Smooth muscle cell (in vitro differentiated cells): ENCODE results near the gene FOLR1. TPM values are rescaled to one million over a fixed set of nuclear protein-coding genes. Genes with fewer than 3 reads are reported as not detected.

Experiments
- DNase-seq: peaks from one replicate; lab custom pipeline; 2025; ENCODE audit not compliant: unreplicated experiment; lab: John Stamatoyannopoulos, UW
- H2AFZ ChIP-seq: fragments of 200-600 bp; sonication (generic); 2 replicates; pipeline ENCODE4 v1.6.0; 2016; ENCODE audit warnings: antibody characterized with exemption, low read depth, mild to moderate bottlenecking
- H3F3A ChIP-seq: fragments of 200-600 bp; sonication (generic); 2 replicates; pipeline ENCODE4 v1.6.0; 2017; ENCODE audit warnings: antibody characterized with exemption, low read depth
- H3K27ac ChIP-seq: fragments of 200-600 bp; sonication (generic); 2 replicates; pipeline ENCODE4 v1.5.1; 2016; ENCODE audit warnings: low read depth, mild to moderate bottlenecking
- H3K27me3 ChIP-seq: fragments of 200-600 bp; sonication (generic); 2 replicates; pipeline ENCODE4 v1.6.1; 2016; ENCODE audit warnings: low read depth, mild to moderate bottlenecking
- H3K36me3 ChIP-seq: fragments of 200-600 bp; sonication (generic); 2 replicates; pipeline ENCODE4 v1.5.1; 2016; ENCODE audit warnings: low read depth
- H3K4me1 ChIP-seq: fragments of 200-600 bp; sonication (generic); 2 replicates; pipeline ENCODE4 v1.5.1; 2016; ENCODE audit warnings: low read depth
- H3K4me2 ChIP-seq: fragments of 200-600 bp; sonication (generic); 2 replicates; pipeline ENCODE4 v1.6.0; 2016; ENCODE audit warnings: mild to moderate bottlenecking
- H3K4me3 ChIP-seq: fragments of 200-600 bp; sonication (generic); 2 replicates; pipeline ENCODE4 v1.5.1; 2016; ENCODE audit warnings: mild to moderate bottlenecking
- H3K79me2 ChIP-seq: fragments of 200-600 bp; sonication (generic); 2 replicates; pipeline ENCODE4 v1.6.0; 2016; ENCODE audit warnings: low read depth, mild to moderate bottlenecking
- H3K9ac ChIP-seq: fragments of 200-600 bp; sonication (generic); 2 replicates; pipeline ENCODE4 v1.6.0; 2016; ENCODE audit warnings: low read depth
- H3K9me3 ChIP-seq: fragments of 200-600 bp; sonication (generic); replicated peaks from 2 replicates; pipeline ENCODE4 v1.5.1; 2016; ENCODE audit warnings: low read depth
- H4K20me1 ChIP-seq: fragments of 200-600 bp; sonication (generic); 2 replicates; pipeline ENCODE4 v1.6.0; 2016; ENCODE audit warnings: low read depth
- WGBS: methylation state at CpG from one replicate; pipeline ENCODE4 v1.1.7; 2016; ENCODE audit warnings: low lambda C conversion rate; 5-methylcytosine and 5-hydroxymethylcytosine counted together
- polyA plus RNA-seq: library from polyadenylated mRNA; unstranded; fragments of >200 nt; fragmentation: Nextera tagmentation; extraction: Ambion mirVana; gene quantifications from 2 replicates; pipeline ENCODE4 v1.2.1, GENCODE V29; 2016
- total RNA-seq: library from RNA; depleted of rRNA; stranded (reverse); fragments of >200 nt; gene quantifications from 2 replicates; pipeline ENCODE4 v1.2.3, GENCODE V29; 2014
- TF ChIP-seq, protein P1 (sequence below): fragments of 200-600 bp; sonication (generic); IDR thresholded peaks from 2 replicates; pipeline ENCODE4 v1.5.1; 2017; ENCODE audit warnings: borderline replicate concordance, mild to moderate bottlenecking, antibody characterized with exemption; ENCODE audit not compliant: insufficient read depth, poor library complexity, severe bottlenecking

Gene FOLR1
- total and polyA plus RNA-seq, 2 experiments from 2014 or later = 8.1 to 9.4 TPM

DNA sequence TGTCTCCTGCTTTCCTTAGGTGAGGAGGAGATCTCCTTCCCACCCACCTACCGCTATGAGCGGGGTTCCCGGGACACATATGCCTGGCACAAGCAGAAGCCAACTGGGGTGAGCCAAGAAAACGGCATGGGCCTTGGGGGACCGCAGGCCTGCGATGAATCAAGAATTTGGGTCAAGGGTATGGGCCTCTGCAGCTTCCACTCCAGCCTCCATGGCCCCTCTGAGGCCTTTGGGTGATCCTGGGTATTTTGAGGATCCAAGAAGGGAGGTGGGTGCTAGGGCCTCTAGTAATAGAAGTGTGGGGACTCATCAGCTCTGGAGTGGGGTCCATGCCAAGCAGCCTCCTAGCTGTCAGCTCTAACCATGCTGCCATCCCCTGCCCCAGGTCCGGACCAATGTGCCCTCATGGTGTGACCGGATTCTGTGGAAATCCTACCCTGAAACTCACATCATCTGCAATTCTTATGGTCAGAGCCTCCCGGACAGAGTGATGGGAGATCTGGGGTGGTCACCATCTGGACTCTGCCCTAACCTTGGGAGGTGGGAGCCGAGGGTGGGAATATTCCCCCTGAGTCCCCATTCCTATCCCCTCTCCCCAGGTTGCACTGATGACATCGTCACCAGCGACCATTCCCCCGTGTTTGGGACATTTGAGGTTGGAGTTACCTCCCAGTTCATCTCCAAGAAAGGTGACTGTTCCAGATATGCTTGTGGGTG is 41.3 kb downstream of the FOLR1 start:
- no peak overlapping the region for H3K9ac ChIP-seq
- TF ChIP-seq, protein P1, sequence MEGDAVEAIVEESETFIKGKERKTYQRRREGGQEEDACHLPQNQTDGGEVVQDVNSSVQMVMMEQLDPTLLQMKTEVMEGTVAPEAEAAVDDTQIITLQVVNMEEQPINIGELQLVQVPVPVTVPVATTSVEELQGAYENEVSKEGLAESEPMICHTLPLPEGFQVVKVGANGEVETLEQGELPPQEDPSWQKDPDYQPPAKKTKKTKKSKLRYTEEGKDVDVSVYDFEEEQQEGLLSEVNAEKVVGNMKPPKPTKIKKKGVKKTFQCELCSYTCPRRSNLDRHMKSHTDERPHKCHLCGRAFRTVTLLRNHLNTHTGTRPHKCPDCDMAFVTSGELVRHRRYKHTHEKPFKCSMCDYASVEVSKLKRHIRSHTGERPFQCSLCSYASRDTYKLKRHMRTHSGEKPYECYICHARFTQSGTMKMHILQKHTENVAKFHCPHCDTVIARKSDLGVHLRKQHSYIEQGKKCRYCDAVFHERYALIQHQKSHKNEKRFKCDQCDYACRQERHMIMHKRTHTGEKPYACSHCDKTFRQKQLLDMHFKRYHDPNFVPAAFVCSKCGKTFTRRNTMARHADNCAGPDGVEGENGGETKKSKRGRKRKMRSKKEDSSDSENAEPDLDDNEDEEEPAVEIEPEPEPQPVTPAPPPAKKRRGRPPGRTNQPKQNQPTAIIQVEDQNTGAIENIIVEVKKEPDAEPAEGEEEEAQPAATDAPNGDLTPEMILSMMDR = no peak
- no peaks in the 10 kb centered on the region for H3K4me1 ChIP-seq
- H4K20me1 ChIP-seq = peaks cover 94% of the 10 kb centered on the region
- no peaks in the 10 kb centered on the region for H3K79me2 ChIP-seq
- H3K4me3 ChIP-seq = no peak overlapping the region
- no peak for DNase-seq
- peaks cover 18% of the 10 kb centered on the region for H3F3A ChIP-seq
- WGBS = 97% methylated on average over 13 of the region's 13 CpGs
- no peak overlapping the region for H3K4me2 ChIP-seq
- H2AFZ ChIP-seq = no peak overlapping the region
- no peaks in the 10 kb centered on the region for H3K9me3 ChIP-seq
- H3K27ac ChIP-seq = no peak overlapping the region
- H3K27me3 ChIP-seq = no peaks in the 10 kb centered on the region
- H3K36me3 ChIP-seq = no peaks in the 10 kb centered on the region

DNA sequence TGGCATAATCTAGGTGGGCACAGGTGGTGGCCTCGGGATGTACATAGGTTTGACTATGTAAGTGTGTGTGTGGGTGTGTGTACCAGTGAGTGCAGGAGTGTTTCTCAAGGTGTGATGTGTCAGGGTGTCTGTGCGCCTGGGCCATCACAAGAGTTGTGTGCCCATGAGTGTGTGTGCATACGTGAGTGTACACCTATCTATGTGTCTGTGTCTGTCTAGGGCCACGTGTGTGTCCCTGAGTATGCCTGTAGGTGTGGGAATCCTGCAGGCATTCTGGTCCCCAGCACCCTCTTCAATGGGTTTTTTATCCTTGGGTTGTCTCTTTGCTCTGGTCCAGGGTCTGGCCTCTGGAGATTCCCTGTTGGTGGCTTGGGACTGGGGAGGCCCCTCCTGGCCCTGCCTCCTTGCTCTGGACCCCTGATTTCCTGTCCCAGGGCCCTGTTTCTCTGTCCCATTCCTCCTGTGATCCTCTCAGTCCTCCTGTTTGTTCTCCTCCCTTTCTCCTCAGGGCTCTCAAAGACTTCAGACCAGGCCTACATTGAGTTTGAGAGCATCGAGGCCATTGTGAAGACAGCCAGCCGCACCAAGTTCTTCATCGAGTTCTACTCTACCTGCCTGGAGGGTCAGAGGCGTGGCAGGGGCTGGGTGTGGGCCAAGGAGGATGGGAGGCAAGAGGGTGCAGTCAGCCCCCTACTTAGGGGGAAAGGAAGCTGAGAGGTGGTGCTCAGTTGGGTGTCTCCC is 42.0 kb downstream of the FOLR1 start:
- peaks cover 6% of the 10 kb centered on the region for H3K4me1 ChIP-seq
- H3K9ac ChIP-seq = no peak overlapping the region
- no peaks in the 10 kb centered on the region for H3K27me3 ChIP-seq
- no peak overlapping the region for H3K4me3 ChIP-seq
- H4K20me1 ChIP-seq = peaks cover 94% of the 10 kb centered on the region
- H3F3A ChIP-seq = peaks cover 25% of the 10 kb centered on the region
- H3K79me2 ChIP-seq = no peaks in the 10 kb centered on the region
- 99% methylated on average over 8 of the region's 8 CpGs for WGBS
- no peaks in the 10 kb centered on the region for H3K36me3 ChIP-seq
- H2AFZ ChIP-seq = no peak overlapping the region
- no peak overlapping the region for H3K4me2 ChIP-seq
- H3K27ac ChIP-seq = no peak overlapping the region
- H3K9me3 ChIP-seq = no peaks in the 10 kb centered on the region
- DNase-seq = no peak
- TF ChIP-seq, protein P1 = no peak

DNA sequence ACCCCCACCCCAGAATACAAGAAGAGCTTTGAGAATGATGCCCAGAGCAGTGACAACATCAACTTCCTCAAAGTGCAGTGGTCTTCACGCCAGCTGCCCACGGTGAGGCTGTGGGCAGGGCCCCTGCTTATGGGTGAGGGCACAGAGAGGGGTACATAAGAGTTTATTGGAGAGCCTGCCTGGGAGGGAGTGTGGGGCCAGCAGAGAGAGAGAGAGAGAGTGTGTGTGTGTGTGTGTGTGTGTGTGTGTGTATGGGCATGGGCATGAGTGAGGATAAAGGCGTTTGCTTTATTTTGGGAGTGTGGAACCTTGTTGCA is 42.5 kb downstream of the FOLR1 start:
- Histone ChIP-seq H3K9me3 (no peaks in the 10 kb centered on the region), H4K20me1 (peaks cover 91% of the 10 kb centered on the region), H2AFZ (no peak overlapping the region), H3K9ac (no peak overlapping the region), H3K79me2 (no peaks in the 10 kb centered on the region), H3K4me2 (no peak overlapping the region), H3K27me3 (no peaks in the 10 kb centered on the region), H3K4me3 (no peak overlapping the region), H3K4me1 (peaks cover 10% of the 10 kb centered on the region), H3K27ac (no peak overlapping the region), H3F3A (peaks cover 29% of the 10 kb centered on the region), H3K36me3 (no peaks in the 10 kb centered on the region)
- no peak for DNase-seq
- TF ChIP-seq, protein P1 = no peak
- 96% methylated on average over 3 of the region's 3 CpGs for WGBS

DNA sequence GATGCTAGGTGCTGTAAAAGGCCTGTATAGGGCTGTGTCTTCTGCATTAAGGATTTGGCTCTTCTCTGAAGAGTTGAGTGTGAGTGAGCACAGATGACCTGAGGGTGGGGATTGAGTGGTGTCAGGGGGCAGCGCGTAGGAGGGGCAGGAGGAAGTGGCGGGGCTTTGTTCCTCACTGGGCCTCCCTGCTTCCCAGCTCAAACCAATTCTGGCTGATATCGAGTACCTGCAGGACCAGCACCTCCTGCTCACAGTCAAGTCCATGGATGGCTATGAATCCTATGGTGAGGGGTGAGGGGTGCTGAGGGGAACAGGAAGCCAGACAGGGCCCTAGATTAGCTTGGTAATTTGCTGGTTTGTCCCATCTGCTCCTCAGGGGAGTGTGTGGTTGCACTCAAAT is 43.0 kb downstream of the FOLR1 start:
- H3K4me1 ChIP-seq = peaks cover 10% of the 10 kb centered on the region
- 95% methylated on average over 4 of the region's 4 CpGs for WGBS
- H3K4me2 ChIP-seq = no peak overlapping the region
- H3K9ac ChIP-seq = no peak overlapping the region
- no peak overlapping the region for H2AFZ ChIP-seq
- H3K9me3 ChIP-seq = no peaks in the 10 kb centered on the region
- peaks cover 29% of the 10 kb centered on the region for H3F3A ChIP-seq
- no peak overlapping the region for H3K4me3 ChIP-seq
- no peak overlapping the region for H3K27ac ChIP-seq
- no peak for DNase-seq
- TF ChIP-seq, protein P1 = no peak
- peaks cover 86% of the 10 kb centered on the region for H4K20me1 ChIP-seq
- no peaks in the 10 kb centered on the region for H3K79me2 ChIP-seq
- no peaks in the 10 kb centered on the region for H3K36me3 ChIP-seq
- H3K27me3 ChIP-seq = peaks cover under 1% of the 10 kb centered on the region
